Measurements from ENCODE around the gene PRPF8.

The PRPF8 gene

GRCh38 chr17:1644493-1645206, 40.0 kb downstream of the PRPF8 start:
- no peak for TF ChIP-seq CTCF (IDR thresholded peaks at IDR 0.05; ENCODE audit: low read depth, low read length)
- H3K4me3 ChIP-seq (ENCODE audit: low read depth, low read length), result no peak overlapping the region

GRCh38 chr17:1643999-1644492, 40.6 kb downstream of the PRPF8 start:
- no peak for TF ChIP-seq CTCF (IDR thresholded peaks at IDR 0.05; ENCODE audit: low read depth, low read length)
- H3K4me3 ChIP-seq (ENCODE audit: low read depth, low read length), result no peak overlapping the region

- no peak for TF ChIP-seq CTCF (IDR thresholded peaks at IDR 0.05; ENCODE audit: low read depth, low read length)
- no peak overlapping the region for H3K4me3 ChIP-seq (ENCODE audit: low read depth, low read length)
Measured at GRCh38 chr17:1643293-1643998, 41.2 kb downstream of the PRPF8 start.

- no peak for TF ChIP-seq CTCF (IDR thresholded peaks at IDR 0.05; ENCODE audit: low read depth, low read length)
Measured at GRCh38 chr17:1641065-1641403, 43.6 kb downstream of the PRPF8 start.

DNA sequence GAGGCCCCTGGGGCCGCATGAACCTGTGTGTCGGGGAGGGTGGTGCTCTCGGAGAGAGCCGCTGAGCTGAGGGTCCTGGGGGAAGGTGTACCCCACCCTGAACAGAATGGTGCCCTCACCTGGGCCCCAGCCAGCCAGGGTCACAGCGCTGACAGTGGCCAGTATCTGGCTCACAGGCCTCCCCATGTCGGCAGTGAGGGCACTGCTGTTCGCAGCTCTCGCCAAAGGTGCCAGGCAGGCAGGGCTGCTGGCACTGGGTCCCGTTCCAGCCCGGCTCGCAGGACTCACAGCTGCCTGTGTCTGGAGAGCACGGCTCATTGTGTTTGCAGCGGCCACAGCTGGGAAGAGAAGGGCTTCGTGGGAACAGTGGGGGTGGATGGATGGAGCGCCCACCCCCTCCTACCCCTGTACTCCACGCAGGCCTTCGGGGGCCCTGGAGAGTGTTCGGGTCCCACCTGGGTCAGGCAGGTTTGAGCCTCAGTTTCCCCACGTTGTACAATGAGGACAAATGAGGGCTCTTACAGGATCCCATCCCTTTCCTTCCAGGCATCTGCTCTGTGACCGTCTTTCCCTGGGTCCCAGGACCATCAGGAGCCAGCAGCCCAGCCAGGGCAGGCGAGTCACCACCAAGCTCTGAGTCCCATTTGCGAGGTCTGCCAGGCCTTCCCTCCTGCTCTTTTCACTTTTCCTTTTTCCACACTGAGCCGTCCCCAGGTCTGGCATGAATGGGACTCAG, 44.2 kb downstream of the PRPF8 start:
- TF ChIP-seq CTCF (IDR thresholded peaks at IDR 0.05; ENCODE audit: low read depth, low read length), result no peak
- no peak overlapping the region for H3K4me3 ChIP-seq (ENCODE audit: low read depth, low read length)

More at GRCh38 chr17:1641065-1641403, 43.6 kb downstream of the PRPF8 start:
- no peak overlapping the region for H3K4me3 ChIP-seq (ENCODE audit: low read depth, low read length)

GRCh38 chr17:1639549-1640180, 45.0 kb downstream of the PRPF8 start:
- H3K4me3 ChIP-seq (ENCODE audit: low read depth, low read length), result no peak overlapping the region
- no peak for TF ChIP-seq CTCF (IDR thresholded peaks at IDR 0.05; ENCODE audit: low read depth, low read length)
